HepG2 (cell line): Measurements from ENCODE around the gene VSTM4. TPM values are rescaled to one million over a fixed set of nuclear protein-coding genes. Genes with fewer than 3 reads are reported as not detected.

ENCODE experiments used
- ATAC-seq: fragments of 200-7000 bp; cut with Tn5 transposase; 3 replicates; pipeline ENCODE4 v1.9.1; 2020; ENCODE audit warnings: mild to moderate bottlenecking, moderate library complexity
- BruUV-seq: library from RNA; stranded (reverse); fragments of 400-500 nt; replicated peaks from 2 replicates; lab custom pipeline; 2021; lab: Mats Ljungman, UMichigan
- CTCF ChIA-PET: fragments of 300-600 bp; formaldehyde crosslinking; extraction: SDS; loops from one replicate; lab custom pipeline; 2021; ENCODE audit warnings: low total read pairs, inconsistent platforms, low intra/inter-chr PET ratio; lab: Yijun Ruan, JAX
- POLR2A ChIA-PET: fragments of 350-600 bp; sonication (Branson Sonifier 250); formaldehyde crosslinking; loops from one replicate; lab custom pipeline; 2020; ENCODE audit warnings: antibody characterized with exemption, inconsistent platforms; lab: Yijun Ruan, JAX
- DNase-seq: peaks from one replicate; pipeline ENCODE4 v3.0.0-alpha.2; 2015; ENCODE audit warnings: low spot score
- FAIRE-seq: peaks from 3 replicates; lab custom pipeline; 2011; peaks lifted over from hg19 to GRCh38; lab: Jason Lieb, UNC
- H2AFZ ChIP-seq: one replicate; pipeline ENCODE4 v1.6.1; 2011; ENCODE audit warnings: low read length, inconsistent platforms
- H3K27ac ChIP-seq: fragments of 300-600 bp; 3 replicates; pipeline ENCODE4 v1.8.0; 2011; ENCODE audit warnings: mixed run types, mild to moderate bottlenecking, mixed read lengths, low read length, inconsistent platforms; ENCODE audit not compliant: insufficient read depth; ENCODE audit errors: extremely low read length
- H3K27me3 ChIP-seq, 2 experiments: fragments of 200-600 bp in 1 of 2; 2 replicates in 1 of 2; 3 replicates in 1 of 2; pipeline versions ENCODE4 v1.6.0 to v1.8.0; 2011; ENCODE audit warnings: low read length in 2 of 2, mild to moderate bottlenecking in 2 of 2, moderate library complexity in 2 of 2, inconsistent platforms in 1 of 2; ENCODE audit not compliant: insufficient read depth in 2 of 2, control insufficient read depth in 1 of 2
- H3K36me3 ChIP-seq, 2 experiments: fragments of 200-600 bp in 1 of 2; replicated peaks in 1 of 2; 2 replicates in 1 of 2; 3 replicates in 1 of 2; pipeline versions ENCODE4 v1.5.1 to v1.8.0; 2011; ENCODE audit warnings: low read length in 2 of 2, inconsistent platforms in 1 of 2; ENCODE audit not compliant: insufficient read depth in 2 of 2, control insufficient read depth in 1 of 2
- H3K4me1 ChIP-seq: 2 replicates; pipeline ENCODE4 v1.5.1; 2012; ENCODE audit warnings: low read length, inconsistent platforms; ENCODE audit not compliant: insufficient read depth
- H3K4me2 ChIP-seq: 2 replicates; pipeline ENCODE4 v1.6.0; 2011; ENCODE audit warnings: low read depth, low read length, inconsistent platforms
- H3K4me3 ChIP-seq, 3 experiments: fragments of 200-600 bp in 1 of 3; sonication (generic), shearing (Covaris generic) in 1 of 3; replicated peaks in 1 of 3; 2 replicates each; pipeline ENCODE4 v1.5.1; 2011 to 2016; ENCODE audit warnings: low read length in 3 of 3, inconsistent platforms in 2 of 3, low read depth in 2 of 3, mild to moderate bottlenecking in 2 of 3, control low read depth in 1 of 3, mixed read lengths in 1 of 3; ENCODE audit not compliant: insufficient read depth in 1 of 3
- H3K79me2 ChIP-seq: one replicate; pipeline ENCODE4 v1.6.1; 2011; ENCODE audit warnings: low read length, inconsistent platforms; ENCODE audit not compliant: insufficient read depth
- H3K9ac ChIP-seq: 2 replicates; pipeline ENCODE4 v1.6.0; 2011; ENCODE audit warnings: mild to moderate bottlenecking, low read depth, low read length, inconsistent platforms; ENCODE audit not compliant: insufficient read depth
- H3K9me3 ChIP-seq: 2 replicates; pipeline ENCODE4 v1.5.1; 2012; ENCODE audit warnings: mild to moderate bottlenecking, low read length
- H4K20me1 ChIP-seq: 2 replicates; pipeline ENCODE4 v1.6.0; 2011; ENCODE audit warnings: inconsistent platforms, mild to moderate bottlenecking, low read length, moderate library complexity; ENCODE audit not compliant: insufficient read depth
- ATF7 ChIP-seq, 2 experiments: fragments of 450-650 bp in 1 of 2; sonication (generic) in 1 of 2; formaldehyde crosslinking in 1 of 2; IDR thresholded peaks; 2 replicates each; pipeline versions ENCODE4 v1.4.0 to v1.6.1; 2016 to 2020; ENCODE audit warnings: antibody characterized with exemption in 1 of 2, mild to moderate bottlenecking in 1 of 2, missing genetic modification reagents in 1 of 2
- KLF9 ChIP-seq: IDR thresholded peaks from 2 replicates; pipeline ENCODE4 v1.6.1; 2016; ENCODE audit warnings: low read depth
- MYNN ChIP-seq: sonication (generic); formaldehyde crosslinking; IDR thresholded peaks from 2 replicates; pipeline ENCODE4 v1.4.0; 2020; ENCODE audit warnings: mild to moderate bottlenecking, low read depth, missing genetic modification reagents
- NCOA1 ChIP-seq: sonication (generic); formaldehyde crosslinking; IDR thresholded peaks from 2 replicates; pipeline ENCODE4 v1.9.0; 2021; ENCODE audit warnings: missing genetic modification reagents
- NPAS2 ChIP-seq: sonication (generic); formaldehyde crosslinking; IDR thresholded peaks from 2 replicates; pipeline ENCODE4 v1.8.0; 2022; ENCODE audit warnings: mild to moderate bottlenecking, missing genetic modification reagents, borderline replicate concordance
- NR2F6 ChIP-seq, 2 experiments: IDR thresholded peaks; 2 replicates each; pipeline ENCODE4 v1.6.1; 2016; ENCODE audit warnings: antibody characterized with exemption in 1 of 2, mild to moderate bottlenecking in 1 of 2
- POLR2AphosphoS2 ChIP-seq: IDR thresholded peaks from 2 replicates; pipeline ENCODE4 v1.6.1; 2011; ENCODE audit warnings: low read depth, low read length, improper control_type of control experiment
- UBTF ChIP-seq: sonication (generic); formaldehyde crosslinking; IDR thresholded peaks from 2 replicates; pipeline ENCODE4 v1.4.0; 2020; ENCODE audit warnings: mild to moderate bottlenecking, missing genetic modification reagents
- ZNF431 ChIP-seq: sonication (generic); formaldehyde crosslinking; IDR thresholded peaks from 2 replicates; pipeline ENCODE4 v1.9.0; 2022; ENCODE audit warnings: missing genetic modification reagents, low read depth, mild to moderate bottlenecking, borderline replicate concordance
- ZNF543 ChIP-seq: sonication (generic); formaldehyde crosslinking; IDR thresholded peaks from 2 replicates; pipeline ENCODE4 v1.4.0; 2020; ENCODE audit warnings: mild to moderate bottlenecking, missing genetic modification reagents
- ZNF576 ChIP-seq: sonication (generic); formaldehyde crosslinking; IDR thresholded peaks from 2 replicates; pipeline ENCODE4 v1.4.0; 2020; ENCODE audit warnings: mild to moderate bottlenecking, missing genetic modification reagents
- ZNF891 ChIP-seq: sonication (generic); formaldehyde crosslinking; IDR thresholded peaks from 2 replicates; pipeline ENCODE4 v1.5.0; 2020; ENCODE audit warnings: mild to moderate bottlenecking, missing genetic modification reagents
- WGBS: methylation state at CpG from one replicate; pipeline ENCODE4 v1.1.6; 2017; ENCODE audit warnings: low lambda C conversion rate; 5-methylcytosine and 5-hydroxymethylcytosine counted together
- in situ Hi-C: cut with HindIII; loops from 2 replicates; pipeline ENCODE4 v1.10.0; 2017; ENCODE audit warnings: low pct_unique_long_range_greater_than_20kb; ENCODE audit not compliant: extremely low pct_ligation_motif_present
- intact Hi-C: fragments of 100-400 bp; cut with micrococcal nuclease; formaldehyde crosslinking; loops from one replicate; pipeline ENCODE4 v1.10.0; 2022; ENCODE audit not compliant: unreplicated experiment
- polyA plus RNA-seq, 8 experiments: library from polyadenylated mRNA; depleted of rRNA in 3 of 8; stranded (reverse) in 7 of 8; unstranded in 1 of 8; fragments of >200 nt; fragmentation: Illumina TruSeq in 4 of 8; extraction: Trizol in 4 of 8; gene quantifications; 2 replicates each; pipeline versions ENCODE4 v1.2.1 to v1.2.3, GENCODE V29; 2011 to 2016; ENCODE audit warnings: low read depth in 4 of 8, missing spikeins in 1 of 8, mixed read lengths in 1 of 8; ENCODE audit not compliant: insufficient read depth in 1 of 8
- total RNA-seq, 5 experiments: library from RNA; depleted of rRNA; stranded (reverse); fragments of >200 nt; fragmentation: Illumina TruSeq; extraction: Trizol; gene quantifications; 2 replicates each; pipeline ENCODE4 v1.2.3, GENCODE V29; 2016; ENCODE audit warnings: low read depth in 1 of 5

VSTM4 gene
- total and polyA plus RNA-seq, 2 of the 13 experiments (the other 11 are each of a cell fraction or from before 2014, with no cell fraction given) = not detected

GRCh38 chr10:49135575-49136313 lies 20.4 kb upstream of the VSTM4 start:
- no peaks in the 10 kb centered on the region for H3K36me3 ChIP-seq
- 19% methylated on average over 9 of the region's 9 CpGs for WGBS
- H3K4me3 ChIP-seq = no peak overlapping the region
- DNase-seq = no peak
- POLR2A ChIA-PET = no interaction called here
- in situ Hi-C loops = no loop called here
- TF ChIP-seq NCOA1 (CRISPR knock-in tag) = no peak
- TF ChIP-seq UBTF (CRISPR knock-in tag) = no peak
- TF ChIP-seq ATF7 (IDR thresholded peaks at IDR 0.05) = peak; percentile 54; the same call in 1 of the 2 replicates
- no peak for TF ChIP-seq ATF7 (CRISPR knock-in tag; IDR thresholded peaks at IDR 0.05)
- TF ChIP-seq, all 625 proteins: peak for 1
- Histone ChIP-seq H3K4me2 (no peak overlapping the region), H3K27me3 (peaks cover 0 to 1% of the 10 kb centered on the region in 2 experiments; a peak in 3 of 5 replicates), H3K9ac (no peak overlapping the region), H3K79me2 (no peaks in the 10 kb centered on the region), H3K4me1 (no peaks in the 10 kb centered on the region), H3K27ac (no peak overlapping the region), H3K9me3 (no peaks in the 10 kb centered on the region), H2AFZ (no peak overlapping the region), H4K20me1 (no peaks in the 10 kb centered on the region)
- intact Hi-C loops = no loop called here
- FAIRE-seq = no peak
- BruUV-seq = no TSS peak
- no peak for ATAC-seq
- CTCF ChIA-PET = no interaction called here

GRCh38 chr10:49134327-49134726 lies 19.0 kb upstream of the VSTM4 start:
- DNase-seq = no peak
- no peak overlapping the region for H3K4me3 ChIP-seq
- 21% methylated on average over 3 of the region's 3 CpGs for WGBS
- no peaks in the 10 kb centered on the region for H3K4me1 ChIP-seq
- no peaks in the 10 kb centered on the region for H3K79me2 ChIP-seq
- no peak overlapping the region for H2AFZ ChIP-seq
- no peak overlapping the region for H3K27ac ChIP-seq
- no peak for ATAC-seq
- in situ Hi-C loops (no loop called here), intact Hi-C loops (no loop called here)
- H3K36me3 ChIP-seq = no peaks in the 10 kb centered on the region
- ChIA-PET CTCF (no interaction called here), POLR2A (no interaction called here)
- no peak for FAIRE-seq
- H4K20me1 ChIP-seq = no peaks in the 10 kb centered on the region
- H3K9me3 ChIP-seq = no peaks in the 10 kb centered on the region
- H3K9ac ChIP-seq = no peak overlapping the region
- H3K4me2 ChIP-seq = no peak overlapping the region
- peaks cover 0 to 1% of the 10 kb centered on the region in 2 experiments; a peak in 3 of 5 replicates for H3K27me3 ChIP-seq
- no TSS peak for BruUV-seq
- no peak for TF ChIP-seq POLR2AphosphoS2
- no peak for TF ChIP-seq NR2F6 (IDR thresholded peaks at IDR 0.05)
- TF ChIP-seq NR2F6 (CRISPR knock-in tag; IDR thresholded peaks at IDR 0.05) = no peak
- no peak for TF ChIP-seq ZNF431 (CRISPR knock-in tag)
- TF ChIP-seq ZNF891 (CRISPR knock-in tag) = no peak
- no peak for TF ChIP-seq NPAS2 (CRISPR knock-in tag)
- no peak for TF ChIP-seq ZNF543 (CRISPR knock-in tag)
- no peak for TF ChIP-seq KLF9 (CRISPR knock-in tag)
- no peak for TF ChIP-seq ZNF576
- TF ChIP-seq MYNN (CRISPR knock-in tag) = no peak
